Left renal cortex interstitium (tissue), 4 donors: Measurements from ENCODE around the gene PASK. TPM values are rescaled to one million over a fixed set of nuclear protein-coding genes. Genes with fewer than 3 reads are reported as not detected.
A peak's percentile ranks its signal among the peaks of the same experiment; 100 is the strongest.
"Not testable (repeated sequence)": the region's sequence is repeated elsewhere in the genome, so short reads cannot be mapped to it uniquely, and the experiment has no call there.

ENCODE experiments used
- DNase-seq, 4 donors: peaks; one replicate each; pipeline ENCODE4 v3.0.0-alpha.2; 2013; ENCODE audit warnings: low read depth in 4 of 4, low spot score in 2 of 4, missing footprints in 1 of 4
- polyA plus RNA-seq, 4 donors: library from polyadenylated mRNA; unstranded; fragments of 120-200 nt; gene quantifications; one replicate each; pipeline ENCODE4 v1.2.1, GENCODE V29; 2013; ENCODE audit not compliant: insufficient read length in 4 of 4

Gene PASK
- polyA plus RNA-seq = 10 to 100 TPM; 10.3 to 26.7 (median 17.3) TPM

- DNase-seq = peak; percentile 72 to 91 (median 80)
Observed at GRCh38 chr2:241148891-241149674, at the start of gene PASK. PASK (minus strand) TSS chr2:241149472; CDS start chr2:241143032, 6,440 bp downstream.

- no peak for DNase-seq
Observed at GRCh38 chr2:241198381-241199279, 49.4 kb upstream of the PASK start.

DNA sequence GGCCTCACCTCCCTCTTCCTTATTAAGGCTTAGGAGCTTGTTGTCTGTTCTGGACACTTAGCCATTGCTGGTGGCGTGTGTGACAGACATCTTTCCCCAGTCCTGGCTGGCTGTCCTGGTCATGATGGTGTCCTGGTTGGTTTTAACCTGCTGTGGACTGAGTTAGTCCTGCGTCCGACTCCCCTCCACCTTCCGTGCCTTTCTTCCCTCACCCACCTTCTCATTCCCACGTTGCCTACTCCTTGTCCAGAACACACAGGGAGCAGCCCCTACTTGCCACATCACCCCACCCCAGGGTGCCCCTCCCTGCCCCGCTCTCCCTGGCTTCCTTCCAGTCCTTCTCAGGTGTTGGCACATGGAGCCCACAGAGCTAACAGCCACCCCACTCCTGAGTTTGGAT lies 48.7 kb upstream of the PASK start:
- DNase-seq = no peak

DNA sequence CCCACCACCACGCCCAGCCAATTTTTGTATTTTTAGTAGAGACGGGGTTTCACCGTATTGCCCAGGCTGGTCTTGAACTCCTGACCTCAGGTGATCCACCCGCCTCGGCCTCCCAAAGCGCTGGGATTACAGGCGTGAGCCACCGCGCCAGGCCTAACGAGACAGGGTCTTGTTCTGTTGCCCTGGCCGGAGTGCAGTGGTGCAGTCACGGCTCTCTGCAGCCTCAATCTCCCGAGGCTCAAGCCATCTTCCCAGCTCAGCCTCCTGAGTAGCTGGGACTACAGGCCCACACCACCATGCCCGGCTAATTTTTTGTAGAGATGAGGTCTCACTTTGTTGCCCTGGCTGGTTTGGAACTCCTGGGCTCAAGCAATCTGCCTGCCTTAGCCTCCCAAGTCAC lies 48.0 kb upstream of the PASK start:
- DNase-seq = not testable (repeated sequence)

DNA sequence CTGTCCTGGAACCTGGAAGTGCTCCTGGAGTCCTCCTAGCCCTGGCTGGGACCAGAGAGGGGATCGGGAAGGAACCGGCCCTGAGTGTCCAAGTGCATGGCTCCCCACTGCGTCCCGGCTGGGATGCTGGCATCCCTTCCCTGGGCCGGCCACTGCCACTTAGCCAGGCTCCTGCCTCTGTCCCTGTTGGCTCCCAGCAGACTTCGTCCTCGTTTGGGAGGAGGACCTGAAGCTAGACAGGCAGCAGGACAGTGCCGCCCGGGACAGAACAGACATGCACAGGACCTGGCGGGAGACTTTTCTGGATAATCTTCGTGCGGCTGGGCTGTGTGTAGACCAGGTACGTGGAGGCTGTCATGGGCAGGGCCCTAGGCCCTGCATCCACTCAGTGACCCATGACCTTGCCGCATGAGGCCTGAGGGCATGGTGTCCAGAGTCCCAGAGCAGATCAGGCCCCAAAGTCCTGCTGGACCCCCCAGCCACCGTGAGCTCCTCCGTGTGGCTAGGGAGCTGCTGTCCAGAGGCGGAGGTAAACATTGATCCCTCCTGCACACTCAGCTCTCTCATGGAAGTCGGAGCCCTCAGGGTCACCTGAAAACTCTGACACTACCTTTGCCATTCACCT lies 46.3 kb upstream of the PASK start:
- DNase-seq = no peak

- DNase-seq = no peak
Observed at GRCh38 chr2:241194811-241195210, 45.5 kb upstream of the PASK start.

DNA sequence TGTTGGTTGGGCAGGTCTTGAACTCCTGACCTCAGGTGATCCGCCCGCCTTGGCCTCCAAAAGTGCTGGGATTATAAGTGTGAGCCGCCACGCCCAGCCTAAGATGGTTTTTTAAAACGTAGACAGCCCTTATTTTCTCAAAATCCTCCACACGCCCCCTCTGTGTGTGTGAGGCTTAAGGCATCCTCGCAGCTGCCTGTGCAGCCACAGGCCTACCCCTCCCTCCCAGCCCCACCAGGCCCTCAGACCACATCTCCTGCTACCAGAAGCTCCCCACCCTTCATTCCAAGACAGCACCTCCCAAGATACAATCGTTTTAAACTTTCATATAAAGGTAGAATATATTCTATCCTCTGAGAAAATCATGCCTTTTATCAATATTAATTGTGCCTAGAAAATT lies 44.0 kb upstream of the PASK start:
- no peak for DNase-seq

GRCh38 chr2:241191081-241191480 lies 41.8 kb upstream of the PASK start:
- no peak for DNase-seq

DNA sequence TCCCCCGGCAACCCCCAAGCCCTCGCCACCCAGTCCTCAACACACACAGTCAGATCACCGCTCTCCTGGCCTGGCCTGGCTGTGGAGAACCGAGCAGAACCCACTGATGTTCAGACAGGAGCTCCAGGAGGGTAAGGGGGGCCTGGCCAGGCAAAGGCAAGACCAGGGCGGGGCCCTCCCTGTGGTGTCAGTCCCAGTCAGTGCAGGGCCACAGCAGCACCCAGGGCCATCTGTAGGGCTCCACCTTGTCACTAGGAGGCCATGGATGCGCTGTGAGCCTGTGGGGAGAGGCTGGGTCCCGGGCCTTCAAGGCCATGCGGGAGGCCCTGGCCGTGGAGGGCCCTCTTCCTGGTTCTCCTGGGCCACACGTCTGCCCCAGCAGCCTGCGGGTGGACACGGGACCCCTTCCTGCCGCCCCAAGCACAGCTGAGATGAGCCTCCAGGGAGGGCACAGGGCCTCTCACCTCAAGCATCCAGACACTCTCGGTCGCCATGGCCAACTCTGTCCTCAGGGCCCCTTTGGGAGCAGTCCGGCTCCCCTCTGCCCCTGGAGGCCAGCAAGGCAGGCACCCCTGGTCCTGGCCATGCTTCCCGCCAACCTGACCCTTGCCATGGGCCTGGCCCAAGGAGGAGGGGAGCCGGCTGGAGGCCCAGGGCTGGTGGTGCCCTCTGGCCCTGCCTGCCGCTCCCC lies 41.2 kb upstream of the PASK start:
- no peak for DNase-seq

GRCh38 chr2:241189856-241190201 lies 40.6 kb upstream of the PASK start:
- no peak for DNase-seq

- no peak for DNase-seq
Observed at GRCh38 chr2:241189093-241189855, 40.0 kb upstream of the PASK start.

DNA sequence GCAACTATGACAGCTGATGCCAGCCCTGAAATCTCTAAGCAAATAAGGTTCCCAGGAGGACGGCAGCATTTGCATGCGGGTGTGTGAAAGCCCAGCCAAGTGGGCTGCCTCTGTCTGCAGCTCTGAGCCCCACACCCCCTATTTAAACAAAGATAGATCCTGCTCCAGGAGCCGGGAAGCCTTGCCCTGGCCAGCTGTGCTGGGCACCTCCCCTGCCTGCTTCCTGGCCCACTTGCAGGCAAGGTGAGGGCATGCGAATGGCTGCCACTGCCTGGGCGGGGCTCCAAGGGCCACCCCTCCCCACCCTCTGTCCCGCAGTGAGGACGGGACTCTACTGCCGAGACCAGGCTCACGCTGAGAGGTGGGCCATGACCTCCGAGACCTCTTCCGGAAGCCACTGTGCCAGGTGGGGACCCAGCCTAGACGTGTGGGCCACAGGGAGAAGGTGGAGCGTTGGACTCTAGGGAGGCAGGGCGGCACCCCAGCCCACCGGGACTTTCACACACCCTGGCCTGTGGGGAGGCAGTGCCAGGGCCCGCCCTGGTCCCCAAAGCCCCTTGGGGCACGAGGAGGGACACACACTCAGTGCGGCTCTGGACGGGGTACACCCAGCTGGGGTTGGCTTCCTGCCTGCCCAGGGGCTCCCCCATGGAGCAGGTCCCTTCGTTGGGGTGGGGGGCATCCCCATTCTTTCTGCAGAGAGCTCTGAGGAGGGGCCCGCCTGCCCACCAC lies 39.3 kb upstream of the PASK start, which contains the start of gene ANO7:
TSS of gene ANO7 (plus strand) at position 317 of the 732 bp plus-strand sequence. CDS start 1,387 bp downstream, outside the sequence.
- no peak for DNase-seq

DNA sequence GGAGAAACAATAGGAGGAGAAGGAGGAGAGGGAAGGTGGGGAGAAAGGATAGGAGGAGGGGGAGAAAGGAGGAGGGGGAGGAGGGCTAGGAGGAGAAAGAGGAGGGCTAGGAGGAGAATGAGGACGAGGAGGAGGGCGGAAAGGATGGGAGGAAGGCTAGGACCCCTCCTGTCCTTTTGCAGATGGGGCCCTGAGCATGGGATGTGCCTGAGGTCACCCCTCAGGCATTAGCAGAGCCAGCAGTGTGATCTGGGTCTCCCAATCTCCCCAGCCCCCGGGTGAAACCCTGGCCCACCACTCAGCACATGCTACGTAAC lies 38.6 kb upstream of the PASK start:
- no peak for DNase-seq

DNA sequence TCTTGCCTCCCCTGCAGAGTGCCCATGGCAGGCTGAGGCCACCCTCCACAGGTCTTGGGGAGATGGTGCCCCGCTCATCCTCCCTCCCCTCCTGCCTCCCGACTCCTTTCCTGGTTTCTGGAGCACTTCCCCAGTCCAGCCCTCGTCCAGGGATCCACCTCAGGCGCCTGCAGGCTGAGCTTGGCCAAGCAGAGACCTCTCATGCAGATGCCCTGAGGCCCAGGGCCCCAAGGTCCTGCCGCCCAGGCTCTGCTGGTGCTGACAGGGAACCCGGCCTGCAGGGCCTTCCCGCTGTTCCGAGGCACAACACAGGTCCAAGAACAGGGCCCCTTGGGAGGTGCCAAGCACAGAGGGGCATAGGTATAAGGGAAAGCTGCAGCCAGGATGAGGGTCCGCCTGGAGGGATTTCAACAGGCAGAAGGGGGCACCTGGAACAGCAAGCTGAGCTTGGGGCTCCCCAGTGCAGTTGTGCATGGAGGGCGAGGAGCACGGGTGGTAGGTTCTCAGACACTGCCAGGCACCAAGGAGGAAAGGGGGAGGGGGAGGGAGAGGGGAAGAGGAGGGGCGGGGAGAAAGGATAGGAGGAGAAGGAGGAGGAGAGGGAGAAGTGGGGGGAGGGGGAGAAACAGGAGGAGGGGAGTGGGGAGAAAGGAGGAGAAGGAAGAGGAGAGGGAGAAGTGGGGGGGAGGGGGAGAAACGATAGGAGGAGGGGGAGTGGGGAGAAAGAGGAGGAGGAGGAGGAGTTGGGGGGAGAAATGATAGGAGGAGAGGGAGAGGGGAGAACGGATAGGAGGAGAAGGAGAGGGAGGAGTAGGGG lies 38.0 kb upstream of the PASK start:
- no peak for DNase-seq

GRCh38 chr2:241185961-241186360 lies 36.7 kb upstream of the PASK start:
- no peak for DNase-seq

DNA sequence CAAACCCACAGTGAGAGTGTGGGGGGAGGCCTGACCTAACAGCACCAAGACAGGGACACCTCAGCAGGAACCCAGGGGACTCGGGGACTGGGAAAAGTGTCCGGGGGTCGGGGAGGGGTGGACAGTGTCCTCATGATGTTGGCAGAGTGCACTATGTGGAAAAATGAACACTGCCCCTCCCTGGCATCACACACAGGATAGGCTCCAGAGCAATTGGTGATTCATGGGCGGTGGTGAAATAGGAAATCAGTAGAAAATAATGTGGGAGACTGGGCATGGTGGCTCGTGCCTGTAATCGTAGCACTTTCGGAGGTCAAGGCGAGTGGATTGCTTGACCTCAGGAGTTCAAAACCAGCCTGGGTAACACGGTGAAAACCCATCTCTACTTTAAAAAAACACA lies 35.6 kb upstream of the PASK start:
- no peak for DNase-seq

DNA sequence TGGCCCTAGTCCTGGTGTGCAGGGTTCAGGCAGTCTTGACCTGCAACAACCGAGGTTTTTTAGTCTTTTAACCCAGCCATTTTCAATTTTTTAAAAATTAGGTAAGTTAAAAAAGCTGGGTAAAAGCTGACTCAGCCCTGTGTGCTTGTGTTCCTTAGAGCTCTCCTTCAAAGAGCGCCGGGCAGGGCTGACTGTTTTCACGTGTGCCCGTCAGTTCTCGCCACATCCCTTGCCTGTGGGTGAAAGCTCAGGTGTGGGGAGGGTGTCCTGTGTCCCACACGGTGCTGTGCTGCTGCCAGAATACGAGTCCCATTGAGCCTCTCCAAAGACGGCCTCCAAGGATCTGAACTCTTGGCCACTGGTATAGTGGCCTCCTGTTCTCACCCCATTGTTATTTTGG lies 33.9 kb upstream of the PASK start:
- no peak for DNase-seq

DNA sequence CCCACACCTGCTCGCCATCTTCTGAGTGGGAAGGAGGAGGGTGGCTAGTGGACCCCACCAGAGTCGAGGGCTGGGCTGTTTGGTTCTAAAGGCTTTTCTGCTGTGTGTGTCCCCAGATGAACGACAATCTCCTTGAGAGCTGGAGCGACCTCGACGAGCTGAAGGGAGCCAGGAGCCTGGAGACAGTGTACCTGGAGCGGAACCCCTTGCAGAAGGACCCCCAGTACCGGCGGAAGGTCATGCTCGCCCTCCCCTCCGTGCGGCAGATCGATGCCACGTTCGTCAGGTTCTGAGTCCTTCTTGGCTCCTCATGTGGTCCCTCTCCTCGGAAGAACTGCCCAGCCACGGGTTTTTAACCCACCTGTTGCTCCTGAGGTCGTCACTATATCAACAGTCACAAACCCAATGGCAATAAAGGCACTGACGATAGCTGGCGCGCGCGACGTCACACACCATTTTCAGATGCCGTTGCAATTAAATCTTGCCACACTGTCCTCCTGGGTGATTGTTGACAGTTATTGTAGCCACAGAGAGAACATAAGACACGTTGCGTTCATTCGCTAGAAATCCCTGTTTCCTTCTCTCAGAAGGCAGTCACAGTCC lies 33.4 kb upstream of the PASK start:
- no peak for DNase-seq
